ENCODE results near the gene PALM. TPM values are rescaled to one million over a fixed set of nuclear protein-coding genes. Genes with fewer than 3 reads are reported as not detected.

Gene PALM
- total and polyA plus RNA-seq, 9 of the 15 experiments (the other 6 are each of a cell fraction or from before 2014, with no cell fraction given), result 0.04 to 6.6 (median 1.7) TPM

GRCh38 chr19:677201-677600 is 31.5 kb upstream of the PALM start (continued):
- TF ChIP-seq, protein P1, sequence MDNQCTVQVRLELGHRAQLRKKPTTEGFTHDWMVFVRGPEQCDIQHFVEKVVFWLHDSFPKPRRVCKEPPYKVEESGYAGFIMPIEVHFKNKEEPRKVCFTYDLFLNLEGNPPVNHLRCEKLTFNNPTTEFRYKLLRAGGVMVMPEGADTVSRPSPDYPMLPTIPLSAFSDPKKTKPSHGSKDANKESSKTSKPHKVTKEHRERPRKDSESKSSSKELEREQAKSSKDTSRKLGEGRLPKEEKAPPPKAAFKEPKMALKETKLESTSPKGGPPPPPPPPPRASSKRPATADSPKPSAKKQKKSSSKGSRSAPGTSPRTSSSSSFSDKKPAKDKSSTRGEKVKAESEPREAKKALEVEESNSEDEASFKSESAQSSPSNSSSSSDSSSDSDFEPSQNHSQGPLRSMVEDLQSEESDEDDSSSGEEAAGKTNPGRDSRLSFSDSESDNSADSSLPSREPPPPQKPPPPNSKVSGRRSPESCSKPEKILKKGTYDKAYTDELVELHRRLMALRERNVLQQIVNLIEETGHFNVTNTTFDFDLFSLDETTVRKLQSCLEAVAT (IDR thresholded peaks at IDR 0.05), result no peak
- TF ChIP-seq, protein P2, sequence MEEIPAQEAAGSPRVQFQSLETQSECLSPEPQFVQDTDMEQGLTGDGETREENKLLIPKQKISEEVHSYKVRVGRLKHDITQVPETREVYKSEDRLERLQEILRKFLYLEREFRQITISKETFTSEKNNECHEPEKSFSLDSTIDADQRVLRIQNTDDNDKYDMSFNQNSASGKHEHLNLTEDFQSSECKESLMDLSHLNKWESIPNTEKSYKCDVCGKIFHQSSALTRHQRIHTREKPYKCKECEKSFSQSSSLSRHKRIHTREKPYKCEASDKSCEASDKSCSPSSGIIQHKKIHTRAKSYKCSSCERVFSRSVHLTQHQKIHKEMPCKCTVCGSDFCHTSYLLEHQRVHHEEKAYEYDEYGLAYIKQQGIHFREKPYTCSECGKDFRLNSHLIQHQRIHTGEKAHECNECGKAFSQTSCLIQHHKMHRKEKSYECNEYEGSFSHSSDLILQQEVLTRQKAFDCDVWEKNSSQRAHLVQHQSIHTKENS (CRISPR knock-in tag; IDR thresholded peaks at IDR 0.05), result no peak
- TF ChIP-seq ZBTB2 (IDR thresholded peaks at IDR 0.05), result no peak
- TF ChIP-seq, protein P3, sequence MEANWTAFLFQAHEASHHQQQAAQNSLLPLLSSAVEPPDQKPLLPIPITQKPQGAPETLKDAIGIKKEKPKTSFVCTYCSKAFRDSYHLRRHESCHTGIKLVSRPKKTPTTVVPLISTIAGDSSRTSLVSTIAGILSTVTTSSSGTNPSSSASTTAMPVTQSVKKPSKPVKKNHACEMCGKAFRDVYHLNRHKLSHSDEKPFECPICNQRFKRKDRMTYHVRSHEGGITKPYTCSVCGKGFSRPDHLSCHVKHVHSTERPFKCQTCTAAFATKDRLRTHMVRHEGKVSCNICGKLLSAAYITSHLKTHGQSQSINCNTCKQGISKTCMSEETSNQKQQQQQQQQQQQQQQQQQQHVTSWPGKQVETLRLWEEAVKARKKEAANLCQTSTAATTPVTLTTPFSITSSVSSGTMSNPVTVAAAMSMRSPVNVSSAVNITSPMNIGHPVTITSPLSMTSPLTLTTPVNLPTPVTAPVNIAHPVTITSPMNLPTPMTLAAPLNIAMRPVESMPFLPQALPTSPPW (CRISPR knock-in tag; IDR thresholded peaks at IDR 0.05), result peak; percentile 21; the same call in 1 of the 2 replicates
- no peak for TF ChIP-seq RB1 (IDR thresholded peaks at IDR 0.05; ENCODE audit: low read depth)
- TF ChIP-seq BCLAF1 (IDR thresholded peaks at IDR 0.05; ENCODE audit: borderline replicate concordance in 1 of 2, control insufficient read depth in 1 of 2, low read depth in 2 of 2, low read length in 1 of 2), result no peak

Data from K562 (cell line).